HTERT RPE-1 (cell line): ENCODE data around the gene FTO.
"Not testable (repeated sequence)": the region's sequence is repeated elsewhere in the genome, so short reads cannot be mapped to it uniquely, and the experiment has no call there.

Source experiments
- in situ Hi-C: fragments of 300-500 bp; cut with MboI; formaldehyde crosslinking; loops from 4 replicates; pipeline ENCODE4 v1.14.3; 2020; ENCODE audit warnings: low sequenced_read_pairs

Gene FTO

GRCh38 chr16:53855056-53855455 lies 151.1 kb downstream of the FTO start:
- in situ Hi-C loops, result no loop called here

GRCh38 chr16:53855511-53855910 lies 151.6 kb downstream of the FTO start:
- in situ Hi-C loops, result no loop called here

GRCh38 chr16:53859995-53860540 lies 156.1 kb downstream of the FTO start:
- in situ Hi-C loops, result no loop called here

- in situ Hi-C loops, result no loop called here
Measured at GRCh38 chr16:53863861-53864260, 159.9 kb downstream of the FTO start.

GRCh38 chr16:53864819-53865493 lies 161.0 kb downstream of the FTO start:
- in situ Hi-C loops, result no loop called here

GRCh38 chr16:53865494-53865863 lies 161.5 kb downstream of the FTO start:
- in situ Hi-C loops, result no loop called here

- in situ Hi-C loops, result no loop called here
Measured at GRCh38 chr16:53866520-53866919, 162.6 kb downstream of the FTO start.

GRCh38 chr16:53870831-53871230 lies 166.9 kb downstream of the FTO start:
- in situ Hi-C loops, result no loop called here

- in situ Hi-C loops, result no loop called here
Measured at GRCh38 chr16:53872248-53873221, 168.6 kb downstream of the FTO start.

- in situ Hi-C loops, result no loop called here
Measured at GRCh38 chr16:53876811-53877210, 172.9 kb downstream of the FTO start.

GRCh38 chr16:53878216-53878615 lies 174.3 kb downstream of the FTO start:
- in situ Hi-C loops, result no loop called here

- in situ Hi-C loops, result no loop called here
Measured at GRCh38 chr16:53881371-53881770, 177.4 kb downstream of the FTO start.

GRCh38 chr16:53882310-53882709 lies 178.4 kb downstream of the FTO start:
- in situ Hi-C loops, result no loop called here

- in situ Hi-C loops, result no loop called here
Measured at GRCh38 chr16:53884748-53885147, 180.8 kb downstream of the FTO start.

GRCh38 chr16:53886482-53887378 lies 182.8 kb downstream of the FTO start:
- in situ Hi-C loops, result no loop called here

GRCh38 chr16:53888222-53888621 lies 184.3 kb downstream of the FTO start:
- in situ Hi-C loops, result no loop called here

- in situ Hi-C loops, result not testable (repeated sequence)
Measured at GRCh38 chr16:53890877-53891276, 186.9 kb downstream of the FTO start.

GRCh38 chr16:53891409-53892139 lies 187.6 kb downstream of the FTO start:
- in situ Hi-C loops, result no loop called here

GRCh38 chr16:53892155-53892554 lies 188.2 kb downstream of the FTO start:
- in situ Hi-C loops, result no loop called here
